Neural cell (in vitro differentiated cells): ENCODE data around the gene ASB14. TPM values are rescaled to one million over a fixed set of nuclear protein-coding genes. Genes with fewer than 3 reads are reported as not detected.
"Not testable (repeated sequence)": the region's sequence is repeated elsewhere in the genome, so short reads cannot be mapped to it uniquely, and the experiment has no call there.

Experiments used
- H2AFZ ChIP-seq: fragments of 200-600, 300-800 bp; sonication (generic), shearing (Covaris generic); 2 replicates; pipeline ENCODE4 v1.6.0; 2014; ENCODE audit warnings: low read depth, mild to moderate bottlenecking, antibody characterized with exemption, low read length, moderate library complexity
- H3F3A ChIP-seq: fragments of 200-600 bp; shearing (Covaris generic); 2 replicates; pipeline ENCODE4 v1.6.1; 2016; ENCODE audit warnings: mild to moderate bottlenecking, moderate library complexity, mixed read lengths, antibody characterized with exemption, low read length; ENCODE audit not compliant: insufficient read depth, poor library complexity, severe bottlenecking
- H3K27ac ChIP-seq: fragments of 200-600, 300-800 bp; sonication (generic), shearing (Covaris generic); 2 replicates; pipeline ENCODE4 v1.5.1; 2014; ENCODE audit warnings: mild to moderate bottlenecking, low read length, moderate library complexity
- H3K27me3 ChIP-seq: fragments of 300-800, 200-600 bp; sonication (generic), shearing (Covaris generic); 2 replicates; pipeline ENCODE4 v1.6.0; 2014; ENCODE audit warnings: mild to moderate bottlenecking, low read depth, low read length, moderate library complexity; ENCODE audit not compliant: insufficient read depth
- H3K36me3 ChIP-seq: fragments of 300-800, 200-600 bp; sonication (generic), shearing (Covaris generic); 2 replicates; pipeline ENCODE4 v1.5.1; 2014; ENCODE audit warnings: mild to moderate bottlenecking, antibody characterized with exemption, low read length, moderate library complexity; ENCODE audit not compliant: insufficient read depth
- H3K4me2 ChIP-seq: fragments of 300-800, 200-600 bp; sonication (generic), shearing (Covaris generic); 2 replicates; pipeline ENCODE4 v1.6.0; 2014; ENCODE audit warnings: mild to moderate bottlenecking, low read length
- H3K4me3 ChIP-seq: fragments of 300-800, 200-600 bp; sonication (generic), shearing (Covaris generic); 2 replicates; pipeline ENCODE4 v1.5.1; 2014; ENCODE audit warnings: mild to moderate bottlenecking, low read length, moderate library complexity
- H3K79me2 ChIP-seq: fragments of 200-600 bp; shearing (Covaris generic); replicated peaks from 2 replicates; pipeline ENCODE4 v1.6.0; 2014; ENCODE audit warnings: mild to moderate bottlenecking, low read length, moderate library complexity; ENCODE audit not compliant: insufficient read depth
- H3K9ac ChIP-seq: fragments of 300-800, 200-600 bp; sonication (generic), shearing (Covaris generic); 2 replicates; pipeline ENCODE4 v1.6.1; 2016; ENCODE audit warnings: mild to moderate bottlenecking, low read length, mixed read lengths
- H3K9me2 ChIP-seq: fragments of 200-600 bp; shearing (Covaris generic); 2 replicates; pipeline ENCODE4 v1.6.1; 2016; ENCODE audit warnings: mild to moderate bottlenecking, low read length, mixed read lengths; ENCODE audit not compliant: insufficient read depth
- H3K9me3 ChIP-seq: fragments of 200-600, 300-800 bp; sonication (generic), shearing (Covaris generic); 2 replicates; pipeline ENCODE4 v1.6.1; 2016; ENCODE audit warnings: mild to moderate bottlenecking, mixed run types, low read length, moderate library complexity, mixed read lengths
- H4K20me1 ChIP-seq: fragments of 200-600 bp; shearing (Covaris generic); 2 replicates; pipeline ENCODE4 v1.6.1; 2016; ENCODE audit warnings: mild to moderate bottlenecking, mixed run types; ENCODE audit not compliant: insufficient read depth
- CTCF ChIP-seq: fragments of 450-650 bp; IDR thresholded peaks from 2 replicates; pipeline ENCODE4 v1.5.1; 2014; ENCODE audit warnings: antibody characterized with exemption, mild to moderate bottlenecking, moderate library complexity; ENCODE audit not compliant: poor library complexity, severe bottlenecking
- EP300 ChIP-seq: fragments of 450-650 bp; conservative IDR thresholded peaks from 2 replicates; pipeline ENCODE4 v1.6.1; 2014; ENCODE audit warnings: antibody characterized with exemption, mild to moderate bottlenecking, moderate library complexity; ENCODE audit not compliant: poor library complexity, severe bottlenecking
- EZH2 ChIP-seq: fragments of 200-600, 300-800 bp; shearing (Covaris generic), sonication (generic); IDR thresholded peaks from 2 replicates; pipeline ENCODE4 v1.6.1; 2014; ENCODE audit warnings: antibody characterized with exemption, low read length, borderline replicate concordance, mild to moderate bottlenecking; ENCODE audit not compliant: insufficient read depth, poor library complexity, severe bottlenecking
- MXI1 ChIP-seq: fragments of 450-650 bp; conservative IDR thresholded peaks from 2 replicates; pipeline ENCODE4 v1.6.1; 2014; ENCODE audit warnings: antibody characterized with exemption, mild to moderate bottlenecking; ENCODE audit not compliant: poor library complexity, severe bottlenecking
- POLR2AphosphoS5 ChIP-seq: IDR thresholded peaks from 2 replicates; pipeline ENCODE4 v1.6.1; 2012
- RAD21 ChIP-seq: fragments of 450-650 bp; conservative IDR thresholded peaks from 2 replicates; pipeline ENCODE4 v1.6.1; 2014; ENCODE audit warnings: antibody characterized with exemption, mild to moderate bottlenecking, moderate library complexity
- REST ChIP-seq: IDR thresholded peaks from 2 replicates; pipeline ENCODE4 v1.6.1; 2012; ENCODE audit warnings: borderline replicate concordance
- SMC3 ChIP-seq: fragments of 450-650 bp; conservative IDR thresholded peaks from 2 replicates; pipeline ENCODE4 v1.6.1; 2014; ENCODE audit warnings: antibody characterized with exemption, mild to moderate bottlenecking, moderate library complexity; ENCODE audit not compliant: poor library complexity
- TAF1 ChIP-seq: IDR thresholded peaks from 2 replicates; pipeline ENCODE4 v1.6.1; 2012; ENCODE audit warnings: low read depth
- polyA plus RNA-seq: library from polyadenylated mRNA; depleted of rRNA; stranded (reverse); fragments of >200 nt; gene quantifications from 2 replicates; pipeline ENCODE4 v1.2.3, GENCODE V29; 2014

Gene ASB14
- polyA plus RNA-seq, 1 donor from 2014 or later, result 0.51 TPM

- Histone ChIP-seq H2AFZ (no peak overlapping the region), H3K36me3 (no peaks in the 10 kb centered on the region), H3K9ac (no peak overlapping the region), H3K27ac (no peak overlapping the region), H4K20me1 (no peaks in the 10 kb centered on the region), H3K79me2 (no peaks in the 10 kb centered on the region), H3K4me3 (no peak overlapping the region), H3F3A (no peaks in the 10 kb centered on the region), H3K9me3 (peaks cover 4% of the 10 kb centered on the region), H3K9me2 (no peaks in the 10 kb centered on the region), H3K4me2 (no peak overlapping the region), H3K27me3 (no peaks in the 10 kb centered on the region)
- TF ChIP-seq CTCF (no peak), RAD21 (no peak), EZH2 (no peak), EP300 (no peak), TAF1 (no peak), MXI1 (no peak), SMC3 (no peak)
These were observed 21.7 kb upstream of the ASB14 start for GRCh38 chr3:57314204-57314603.

GRCh38 chr3:57309769-57310360, 17.4 kb upstream of the ASB14 start:
- no peak overlapping the region for H2AFZ ChIP-seq
- no peaks in the 10 kb centered on the region for H3K27me3 ChIP-seq
- no peak for TF ChIP-seq EZH2
- TF ChIP-seq REST, result no peak
- TF ChIP-seq MXI1, result no peak
- no peak for TF ChIP-seq POLR2AphosphoS5
- TF ChIP-seq TAF1, result no peak
- TF ChIP-seq RAD21, result no peak
- no peak for TF ChIP-seq EP300
- TF ChIP-seq SMC3, result no peak
- TF ChIP-seq CTCF, result no peak
- H4K20me1 ChIP-seq, result no peaks in the 10 kb centered on the region
- H3K4me3 ChIP-seq, result no peak overlapping the region
- no peaks in the 10 kb centered on the region for H3F3A ChIP-seq
- H3K9me2 ChIP-seq, result no peaks in the 10 kb centered on the region
- no peak overlapping the region for H3K9ac ChIP-seq
- no peaks in the 10 kb centered on the region for H3K36me3 ChIP-seq
- no peaks in the 10 kb centered on the region for H3K79me2 ChIP-seq
- H3K27ac ChIP-seq, result no peak overlapping the region
- H3K9me3 ChIP-seq, result no peaks in the 10 kb centered on the region
- no peak overlapping the region for H3K4me2 ChIP-seq

- H3K27ac ChIP-seq, H2AFZ ChIP-seq, H3K4me3 ChIP-seq, H3K79me2 ChIP-seq, H3K4me2 ChIP-seq, H4K20me1 ChIP-seq, H3K9ac ChIP-seq, H3K27me3 ChIP-seq, H3K9me2 ChIP-seq, H3K9me3 ChIP-seq, H3F3A ChIP-seq, H3K36me3 ChIP-seq: not testable (repeated sequence)
These were observed 11.0 kb upstream of the ASB14 start for GRCh38 chr3:57303520-57303919.
